ENCODE measurements around the gene BCL2L11. TPM values are rescaled to one million over a fixed set of nuclear protein-coding genes. Genes with fewer than 3 reads are reported as not detected.

BCL2L11 gene
- total and polyA plus RNA-seq, 10 of the 15 experiments (the other 5 are each of a cell fraction or from before 2014, with no cell fraction given), result 0.29 to 10.1 (median 1.1) TPM

DNA sequence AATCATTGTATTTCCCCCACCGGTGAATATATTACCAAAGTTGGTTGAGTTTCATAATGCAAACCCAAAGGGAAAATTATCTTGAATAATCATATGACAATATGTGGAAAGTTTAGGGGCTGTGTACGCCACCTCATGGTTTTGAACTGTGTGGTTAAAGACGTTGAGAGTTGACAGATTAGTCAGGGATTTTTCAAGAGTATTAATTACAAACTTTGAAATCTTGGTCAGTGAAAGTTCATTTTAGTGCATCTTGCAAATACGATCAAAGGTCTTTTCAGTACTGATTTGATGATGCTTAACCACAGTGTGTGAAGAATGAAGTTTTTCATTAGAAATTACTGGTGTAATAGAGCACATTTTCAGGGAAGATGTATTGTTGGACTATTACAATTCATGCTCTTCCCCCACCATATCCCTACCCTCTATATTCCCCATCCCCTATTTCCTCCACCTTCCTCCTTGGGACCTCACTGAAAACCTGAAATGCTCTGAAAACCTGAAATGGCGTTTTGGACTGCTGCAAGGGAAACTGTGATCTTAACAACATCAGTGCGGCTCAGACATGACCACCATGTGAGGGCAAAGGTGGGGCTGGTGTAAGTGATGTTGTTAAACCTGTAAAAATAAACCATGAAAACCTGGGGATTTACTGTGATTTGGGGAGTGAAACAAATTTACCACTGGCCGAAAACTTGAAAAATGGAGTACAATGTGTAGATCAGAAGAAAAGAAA is 4.5 kb upstream of the BCL2L11 start (continued):
- TF ChIP-seq EZH2 (IDR thresholded peaks at IDR 0.05; ENCODE audit: borderline replicate concordance, control insufficient read depth, low read depth, low read length), result peak; percentile 41; the same call in 1 of the 2 replicates
- TF ChIP-seq ZBED1 (IDR thresholded peaks at IDR 0.05; ENCODE audit: borderline replicate concordance), result peak; percentile 84; the same call in 1 of the 2 replicates
- 0 out of 2 replicates have a peak, but pooled peaks have one; percentile 8 for TF ChIP-seq ZNF384 (IDR thresholded peaks at IDR 0.05; ENCODE audit: borderline replicate concordance, low read depth, low read length)
- TF ChIP-seq ZNF622 (IDR thresholded peaks at IDR 0.05), result no peak
- no peak for TF ChIP-seq USF1 (IDR thresholded peaks at IDR 0.05; ENCODE audit: borderline replicate concordance, extremely low read length, insufficient read depth, low read depth, low read length)
- TF ChIP-seq MTA3 (IDR thresholded peaks at IDR 0.05; ENCODE audit: borderline replicate concordance, low read length), result peak; percentile 92
- peak; percentile 98 for TF ChIP-seq NFIC (IDR thresholded peaks at IDR 0.05; ENCODE audit: low read depth, low read length)
- TF ChIP-seq PRDM15 (CRISPR knock-in tag; IDR thresholded peaks at IDR 0.05), result no peak
- TF ChIP-seq ZNF24 (IDR thresholded peaks at IDR 0.05), result peak; percentile 69
- TF ChIP-seq CBX3 (IDR thresholded peaks at IDR 0.05; ENCODE audit: borderline replicate concordance, low read depth), result no peak
- peak; percentile 68 for TF ChIP-seq BCL11A (IDR thresholded peaks at IDR 0.05; ENCODE audit: low read depth, low read length)
- TF ChIP-seq MEF2B (IDR thresholded peaks at IDR 0.05; ENCODE audit: partially characterized antibody, poor library complexity, severe bottlenecking), result peak; percentile 83
- 0 out of 2 replicates have a peak, but pooled peaks have one; percentile 52 for TF ChIP-seq MEF2A (IDR thresholded peaks at IDR 0.05; ENCODE audit: insufficient read depth, low read depth, low read length)
- TF ChIP-seq BACH1 (IDR thresholded peaks at IDR 0.05; ENCODE audit: borderline replicate concordance), result peak; percentile 75; the same call in 1 of the 2 replicates
- peak; percentile 93 for TF ChIP-seq STAT3 (IDR thresholded peaks at IDR 0.05; ENCODE audit: low read depth, low read length)
- TF ChIP-seq RAD51 (IDR thresholded peaks at IDR 0.05), result peak; percentile 35
- TF ChIP-seq MAX (IDR thresholded peaks at IDR 0.05; ENCODE audit: low read depth, low read length), result no peak
- no peak for TF ChIP-seq SUPT20H (IDR thresholded peaks at IDR 0.05; ENCODE audit: borderline replicate concordance, control insufficient read depth, low read depth, low read length)
- no peak for TF ChIP-seq NFYB (IDR thresholded peaks at IDR 0.05; ENCODE audit: insufficient read depth, low read depth, low read length)
- TF ChIP-seq JUNB (IDR thresholded peaks at IDR 0.05), result peak; percentile 95
- TF ChIP-seq HSF1 (IDR thresholded peaks at IDR 0.05; ENCODE audit: low read depth, low read length), result no peak
- TF ChIP-seq, protein P1, sequence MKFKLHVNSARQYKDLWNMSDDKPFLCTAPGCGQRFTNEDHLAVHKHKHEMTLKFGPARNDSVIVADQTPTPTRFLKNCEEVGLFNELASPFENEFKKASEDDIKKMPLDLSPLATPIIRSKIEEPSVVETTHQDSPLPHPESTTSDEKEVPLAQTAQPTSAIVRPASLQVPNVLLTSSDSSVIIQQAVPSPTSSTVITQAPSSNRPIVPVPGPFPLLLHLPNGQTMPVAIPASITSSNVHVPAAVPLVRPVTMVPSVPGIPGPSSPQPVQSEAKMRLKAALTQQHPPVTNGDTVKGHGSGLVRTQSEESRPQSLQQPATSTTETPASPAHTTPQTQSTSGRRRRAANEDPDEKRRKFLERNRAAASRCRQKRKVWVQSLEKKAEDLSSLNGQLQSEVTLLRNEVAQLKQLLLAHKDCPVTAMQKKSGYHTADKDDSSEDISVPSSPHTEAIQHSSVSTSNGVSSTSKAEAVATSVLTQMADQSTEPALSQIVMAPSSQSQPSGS (IDR thresholded peaks at IDR 0.05; ENCODE audit: low read length), result peak; percentile 83; the same call in 1 of the 2 replicates

All from GM12878 (cell line).